HK-2 (cell line): ENCODE data around the gene KERA.

ENCODE experiments used
- DNase-seq: peaks from one replicate; pipeline ENCODE4 v3.0.0-alpha.2; 2018; ENCODE audit not compliant: unreplicated experiment

KERA gene

DNA sequence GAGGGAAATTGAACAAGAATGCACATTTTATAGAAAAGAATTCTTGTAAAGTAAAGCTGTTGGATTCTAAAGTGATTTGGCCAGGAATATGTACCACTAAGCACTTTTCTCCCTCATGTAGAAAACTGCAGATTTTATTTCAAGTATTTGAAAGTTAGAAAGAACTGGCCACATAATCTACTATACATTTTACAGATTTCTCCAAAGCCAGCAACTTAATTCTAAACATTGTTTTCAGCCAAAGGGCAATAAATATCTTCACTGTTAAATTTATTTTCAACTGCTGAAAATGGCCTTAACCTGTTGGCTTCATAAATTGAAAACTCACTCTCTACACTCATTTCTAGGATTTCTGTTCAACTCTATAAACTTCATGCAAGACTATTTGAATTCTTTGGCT, 15.6 kb upstream of the KERA start:
- DNase-seq, result no peak

DNA sequence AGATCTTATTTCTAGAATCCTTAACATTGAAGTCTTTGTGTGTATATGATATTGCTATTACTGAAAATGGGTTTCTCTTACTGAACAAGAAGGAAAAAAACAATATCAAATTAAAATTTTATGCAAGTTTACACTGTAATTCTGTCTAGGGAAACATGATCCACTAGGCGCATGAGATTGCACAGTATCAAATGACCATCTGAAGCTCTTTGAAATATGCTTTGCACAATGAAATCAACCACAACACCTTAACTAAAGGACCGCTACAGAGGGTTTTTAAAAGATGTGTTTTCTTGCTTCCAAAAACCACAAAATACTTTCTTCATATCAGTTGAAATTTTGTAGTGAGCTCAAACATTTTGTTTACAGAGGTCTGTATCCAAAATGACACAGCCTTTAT, 15.1 kb upstream of the KERA start:
- no peak for DNase-seq

DNA sequence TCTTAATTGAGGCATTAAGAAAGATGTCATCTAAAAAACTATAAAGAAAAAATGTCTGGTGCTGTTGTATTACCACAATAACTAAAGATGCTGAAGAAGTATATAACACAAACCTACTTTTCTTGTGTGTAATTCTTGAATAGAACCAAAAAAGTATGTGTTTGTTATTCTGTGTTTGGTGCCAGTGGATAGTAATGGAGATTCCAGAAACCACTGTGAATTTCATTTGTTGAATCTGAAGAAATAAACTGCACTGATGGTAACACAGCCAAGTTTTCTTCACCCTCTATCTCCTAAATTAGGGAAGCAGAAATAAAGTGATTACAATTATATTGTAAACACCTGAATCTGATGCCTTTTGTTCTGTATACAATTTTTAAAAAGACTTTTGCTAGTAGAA, 13.1 kb upstream of the KERA start:
- DNase-seq, result no peak

DNA sequence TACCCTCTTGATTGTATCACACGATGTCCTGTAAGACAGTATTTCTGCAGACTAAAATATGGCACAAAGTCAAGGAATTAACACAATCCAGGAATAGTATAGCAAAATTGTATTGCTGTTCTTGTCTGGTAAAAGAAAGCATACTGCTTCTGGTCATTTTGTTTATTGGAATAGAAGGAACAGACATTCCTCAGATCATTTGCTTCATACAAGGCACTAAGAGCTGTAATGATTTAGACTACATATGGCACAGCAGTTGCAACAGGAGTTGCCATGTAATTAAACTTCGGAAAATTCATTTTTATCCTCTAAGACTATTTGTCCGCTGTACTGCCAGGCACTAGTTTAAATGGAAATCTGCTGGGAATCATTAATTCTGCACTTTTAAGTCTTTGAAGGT, 7.6 kb upstream of the KERA start:
- DNase-seq, result no peak

DNA sequence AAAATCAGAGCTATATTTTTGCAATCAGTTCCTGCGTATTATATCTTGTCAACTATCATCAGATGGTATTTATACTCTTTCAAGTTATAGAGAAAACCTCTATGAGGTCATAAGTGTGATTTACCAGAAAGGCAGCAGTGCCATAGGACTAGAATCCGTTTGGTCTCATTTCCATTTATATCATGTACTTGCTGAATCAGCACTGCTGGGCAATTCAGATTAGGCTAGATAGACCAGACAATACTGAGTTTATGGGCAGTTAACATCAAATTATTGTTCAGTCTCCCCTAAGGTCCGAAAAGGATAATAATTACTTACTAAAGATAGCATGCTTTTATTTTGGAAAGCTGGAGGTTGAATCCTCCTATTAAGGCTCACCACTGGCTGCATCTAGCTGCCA, 6.8 kb upstream of the KERA start:
- DNase-seq, result no peak

DNA sequence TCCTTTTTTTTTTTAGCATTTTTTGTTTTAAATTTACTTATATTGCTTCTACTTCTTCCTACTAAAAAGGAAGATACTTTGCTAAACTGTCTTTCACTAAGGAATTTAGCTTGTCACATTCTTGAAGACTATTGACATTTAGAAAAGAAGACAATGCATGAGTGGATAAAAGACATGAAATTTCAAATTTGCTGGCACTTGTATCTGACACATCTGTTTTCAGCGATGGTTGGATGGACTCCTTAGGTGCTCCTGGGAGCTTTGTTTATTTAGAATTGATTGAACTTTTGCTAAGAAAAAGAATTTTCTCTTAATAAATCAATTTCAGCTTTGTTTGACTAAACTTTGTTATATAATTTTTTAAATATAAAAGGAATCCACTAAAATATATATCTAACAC, 3.3 kb upstream of the KERA start:
- DNase-seq, result no peak

DNA sequence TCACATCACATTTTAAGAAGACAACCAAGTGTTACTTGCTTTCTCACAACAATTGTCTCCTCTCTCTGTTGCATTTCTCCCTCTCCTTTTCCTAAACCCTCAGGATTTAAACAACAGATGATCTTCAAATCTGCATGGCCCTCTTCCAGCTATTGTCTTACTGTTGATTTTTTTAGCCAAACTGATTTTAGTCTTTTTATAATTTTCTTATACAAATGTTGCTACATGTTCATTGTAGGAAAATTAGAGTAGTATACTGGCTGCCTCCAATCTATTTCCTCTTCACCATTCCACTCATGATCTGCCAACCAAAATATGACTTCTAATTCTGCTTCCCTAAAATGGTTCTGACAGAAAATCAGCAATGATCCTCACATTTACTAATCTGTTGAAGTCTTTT, 1.4 kb upstream of the KERA start:
- no peak for DNase-seq

DNA sequence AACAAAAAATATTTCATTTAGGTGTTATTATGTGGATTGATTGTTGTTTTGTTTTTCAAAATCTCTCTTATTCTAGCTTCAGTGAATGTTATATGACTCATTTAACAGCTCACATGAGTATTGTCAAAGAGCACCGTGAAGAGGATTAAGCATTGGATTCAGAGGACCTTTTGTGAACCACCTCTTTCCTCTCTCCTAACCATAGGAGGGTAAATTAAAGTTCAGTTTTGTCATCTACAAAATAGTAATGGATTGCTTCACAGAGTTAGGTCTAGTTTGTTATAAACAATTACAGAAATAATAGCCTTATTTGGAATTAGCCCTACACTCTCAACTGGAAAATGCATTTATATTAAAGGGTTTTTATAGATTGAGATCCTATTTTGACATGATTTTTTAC, 962 bp upstream of the KERA start:
- no peak for DNase-seq

DNA sequence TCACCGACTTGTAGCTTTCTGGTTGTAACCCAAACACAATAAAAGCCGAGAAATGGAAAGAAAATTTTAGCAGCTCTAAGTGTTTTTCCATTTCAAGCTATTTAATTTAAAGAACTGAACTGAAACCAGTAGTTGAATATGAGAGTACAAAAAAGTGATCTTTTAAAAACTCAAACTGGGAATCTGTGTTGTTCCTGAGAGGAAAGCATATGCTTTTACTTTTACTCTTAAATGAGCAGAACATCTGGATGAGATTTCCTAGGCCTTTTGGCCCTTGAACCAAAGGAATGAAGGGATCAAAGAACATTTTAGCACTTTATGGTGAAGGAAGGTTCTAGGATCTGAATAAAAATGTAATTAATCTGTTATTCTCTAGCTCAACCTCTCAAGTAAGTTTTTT, 1.3 kb downstream of the KERA start:
- no peak for DNase-seq

DNA sequence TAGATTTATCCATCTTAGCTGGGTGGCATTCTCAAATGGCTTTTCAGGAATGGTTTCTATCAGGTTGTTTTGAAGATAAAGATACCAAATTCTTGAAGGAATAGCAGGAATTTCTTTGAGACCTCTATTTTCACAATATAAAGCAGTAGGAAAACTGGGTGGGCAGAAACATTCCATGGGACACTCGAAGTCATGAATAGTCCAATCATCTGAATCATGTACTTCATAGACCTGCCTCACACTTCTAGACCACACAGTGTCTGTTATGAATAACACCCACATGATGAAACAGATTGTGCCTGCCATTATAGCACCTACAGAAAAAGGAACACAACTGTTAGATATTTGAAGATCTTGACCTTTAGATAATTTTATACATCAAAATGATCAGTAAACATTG, 1.8 kb downstream of the KERA start:
- DNase-seq, result no peak

DNA sequence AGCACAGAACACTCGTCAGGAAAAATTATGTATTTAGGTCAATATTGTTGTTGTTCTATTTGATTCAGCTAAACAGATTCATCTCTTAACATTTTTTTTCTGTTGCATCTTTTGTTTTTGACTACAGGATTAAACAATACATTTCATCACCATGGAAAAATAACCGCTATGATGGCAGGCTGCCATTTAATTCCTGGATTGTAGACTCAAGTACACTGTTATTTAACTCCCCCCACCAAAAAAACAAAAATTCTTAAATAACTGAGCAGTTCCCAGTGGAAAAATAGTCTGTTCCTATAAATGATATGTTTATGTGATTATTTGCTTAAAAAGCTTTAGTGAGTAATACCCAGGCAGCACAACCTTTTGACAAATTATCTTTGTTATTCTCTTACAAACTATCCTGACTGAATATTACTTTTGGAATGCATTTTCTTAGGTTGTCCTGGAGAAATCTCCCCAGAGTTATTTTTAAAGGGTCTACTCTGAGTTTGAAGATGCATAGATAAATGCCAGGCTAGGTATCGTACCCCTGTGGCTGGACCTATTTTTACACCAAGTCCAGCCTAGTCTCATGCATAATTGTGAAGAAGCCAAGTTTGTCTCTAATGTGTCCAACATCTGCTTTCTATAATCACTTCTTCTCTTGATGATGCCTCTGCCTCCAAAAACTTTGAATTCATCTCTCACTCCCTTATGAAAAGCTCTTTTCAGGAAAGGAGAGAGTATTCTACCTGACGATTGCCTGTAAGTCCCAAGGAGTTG, 3.7 kb downstream of the KERA start:
- DNase-seq, result no peak

DNA sequence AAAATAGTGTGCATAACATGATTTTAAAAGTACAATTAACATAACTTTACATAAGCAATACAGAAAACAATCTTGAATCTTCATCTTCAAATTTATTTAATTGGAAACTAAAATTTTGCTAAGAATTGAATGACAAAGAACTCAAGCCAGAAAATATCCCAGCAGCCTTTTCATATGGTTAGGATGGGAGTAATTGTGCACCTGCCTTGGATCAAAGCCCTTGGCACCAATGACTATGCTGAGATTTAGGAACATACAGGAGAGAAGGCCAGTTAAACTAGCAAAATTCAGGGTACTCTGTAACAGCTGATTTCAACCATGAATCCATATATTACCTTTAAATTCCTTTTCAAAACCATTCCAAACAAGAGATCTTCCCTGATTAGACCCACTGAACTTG, 5.8 kb downstream of the KERA start:
- DNase-seq, result no peak

DNA sequence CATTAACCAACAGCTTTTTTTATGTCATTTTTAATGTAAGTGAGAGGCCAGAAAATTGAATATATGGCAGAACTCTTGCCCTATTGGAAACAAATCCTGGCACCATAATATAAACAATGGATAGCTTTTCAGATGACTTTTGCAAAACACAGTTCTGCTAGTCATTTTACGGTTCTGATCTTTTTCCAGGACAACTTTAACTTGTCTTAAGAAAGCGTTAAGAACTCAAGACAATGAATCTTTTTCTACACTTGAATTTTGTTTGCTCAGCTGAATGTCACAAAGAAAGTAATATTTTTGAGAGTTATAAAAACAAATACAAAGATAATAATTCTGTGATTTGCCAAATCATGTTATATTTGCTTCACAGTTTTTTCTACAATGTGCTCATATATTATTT, 13.2 kb downstream of the KERA start:
- DNase-seq, result no peak

DNA sequence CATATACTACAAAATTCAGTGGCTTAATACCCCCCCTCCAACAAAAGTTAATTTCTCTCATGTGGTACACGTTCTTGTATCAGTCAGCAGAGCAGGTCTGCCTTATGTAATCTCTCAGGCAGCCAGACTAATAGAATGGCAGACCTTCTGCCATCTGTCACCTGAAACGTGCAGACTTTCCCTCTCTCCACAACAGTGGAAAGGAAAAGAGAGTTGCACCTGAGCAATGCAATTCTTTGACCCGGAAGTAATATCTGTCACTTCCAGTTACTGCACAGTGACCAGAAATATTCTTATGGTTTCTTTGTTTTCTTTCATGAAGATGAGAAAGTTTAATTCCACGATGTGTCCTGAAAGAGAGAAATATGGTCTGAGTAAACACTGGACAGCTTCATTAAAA, 14.4 kb downstream of the KERA start:
- DNase-seq, result no peak

DNA sequence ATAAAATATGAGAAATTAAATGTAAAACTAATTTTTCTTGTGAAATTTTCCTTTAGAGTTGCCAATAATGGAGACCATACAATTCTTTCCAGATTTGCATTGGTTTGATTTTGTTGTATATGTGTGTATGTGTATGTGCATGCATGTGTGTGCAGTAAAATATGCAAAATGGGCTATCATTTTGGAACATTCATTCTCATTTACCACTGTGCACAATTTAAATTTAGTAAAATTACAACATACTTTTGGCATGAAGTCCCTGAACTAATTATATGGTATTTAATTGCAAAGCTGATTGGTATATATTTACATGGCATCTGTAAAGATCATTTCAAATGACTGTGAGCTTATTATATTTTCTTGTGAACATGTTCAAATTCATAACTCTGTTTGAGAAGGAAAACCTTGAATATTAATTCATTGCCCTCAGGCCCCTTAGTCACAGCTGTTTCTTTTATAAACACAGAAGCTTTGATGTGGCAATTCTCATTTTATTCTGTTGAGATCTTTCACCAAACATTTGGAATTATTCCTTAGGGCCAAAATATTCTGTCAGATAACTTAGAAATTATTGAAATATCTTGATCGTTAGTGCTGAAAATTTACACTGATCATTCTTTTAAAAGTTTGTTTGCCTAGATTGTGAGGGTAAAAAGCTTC, 17.6 kb downstream of the KERA start:
- DNase-seq, result no peak

DNA sequence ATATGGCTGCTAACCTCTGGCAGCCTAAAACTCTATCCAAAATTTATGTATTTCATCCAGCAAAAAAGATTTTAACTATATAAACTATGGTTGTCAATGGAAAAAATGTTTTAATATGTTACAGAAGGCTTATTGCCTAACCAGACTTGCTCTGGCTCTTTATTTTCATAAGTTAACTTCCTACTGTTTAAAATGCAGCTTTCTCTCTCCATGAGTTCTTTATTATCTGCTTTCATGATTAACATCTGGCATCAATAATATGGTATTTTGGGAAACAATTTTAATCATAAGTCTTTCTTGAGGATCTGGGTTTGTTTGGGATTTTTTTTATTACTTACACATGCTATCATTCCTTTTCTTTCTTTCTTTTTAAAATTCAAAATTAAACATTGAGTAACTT, 20.5 kb downstream of the KERA start:
- no peak for DNase-seq

DNA sequence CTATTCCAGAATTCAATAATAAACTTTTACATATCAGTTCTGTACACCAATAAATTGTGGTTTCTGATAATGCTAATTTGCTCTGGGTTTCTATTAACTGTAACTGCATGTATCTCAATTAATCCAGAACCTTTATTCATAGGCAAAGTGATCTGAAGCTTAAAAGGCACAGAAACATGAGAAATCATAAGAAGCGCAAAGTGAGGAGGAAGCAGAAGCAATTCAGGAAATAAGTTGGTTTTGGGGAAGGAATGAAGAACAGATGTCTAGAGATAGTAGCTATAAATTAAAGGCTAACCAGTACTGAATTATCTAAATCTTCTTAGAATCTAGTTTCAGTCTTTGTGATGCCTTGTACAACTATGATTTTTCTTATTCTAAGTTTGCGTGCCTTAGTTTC, 24.6 kb downstream of the KERA start:
- DNase-seq, result no peak

DNA sequence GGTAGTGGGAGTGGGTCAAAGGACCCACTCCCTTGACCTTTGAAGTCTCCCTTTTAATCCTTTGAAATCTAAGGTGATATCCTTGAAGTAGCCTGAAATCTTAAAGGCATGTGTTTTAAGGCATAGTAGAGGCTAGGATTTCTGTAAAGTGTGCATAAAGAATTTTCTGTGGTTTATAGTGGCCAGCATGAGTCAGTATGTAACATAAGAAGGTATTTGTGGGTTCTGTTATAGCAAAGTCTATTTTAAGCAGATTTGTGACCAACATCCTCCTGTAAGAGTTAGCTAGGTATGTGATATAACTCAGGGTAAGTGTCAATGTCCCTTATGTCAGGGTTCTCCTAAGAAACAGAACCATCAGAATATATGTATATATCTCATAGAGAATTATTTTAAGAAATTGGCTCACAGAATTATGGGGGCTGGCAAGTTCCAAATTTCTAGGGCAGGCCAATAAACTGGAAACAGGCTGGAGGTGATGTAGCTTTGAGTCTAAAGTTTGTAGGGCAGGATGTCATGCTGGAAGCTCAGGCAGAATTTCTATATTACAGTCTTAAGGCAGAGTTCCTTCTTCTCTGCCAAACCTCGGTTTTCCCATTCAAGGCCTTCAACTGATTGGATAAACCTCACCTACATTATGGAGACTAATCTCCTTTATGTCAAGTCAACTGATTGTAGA, 34.4 kb downstream of the KERA start:
- DNase-seq, result no peak

DNA sequence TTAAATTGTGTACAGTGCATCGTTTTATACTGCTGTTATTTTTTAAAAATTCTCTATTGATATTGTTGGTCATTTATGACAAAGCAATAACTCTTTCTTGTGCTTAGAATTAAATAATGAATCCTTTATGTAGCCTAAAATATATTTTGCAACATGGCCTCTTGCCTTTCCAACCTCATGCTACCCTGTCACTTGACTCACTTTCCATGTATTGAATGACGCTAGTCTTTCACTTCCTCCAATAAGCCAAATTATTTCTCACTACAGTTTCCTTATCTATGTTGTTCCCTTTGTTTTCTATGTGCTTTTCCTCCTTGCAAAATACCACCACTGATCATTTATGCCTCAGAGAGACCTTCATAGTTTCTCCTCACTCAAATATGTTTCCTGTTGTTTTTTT, 36.7 kb downstream of the KERA start:
- no peak for DNase-seq

DNA sequence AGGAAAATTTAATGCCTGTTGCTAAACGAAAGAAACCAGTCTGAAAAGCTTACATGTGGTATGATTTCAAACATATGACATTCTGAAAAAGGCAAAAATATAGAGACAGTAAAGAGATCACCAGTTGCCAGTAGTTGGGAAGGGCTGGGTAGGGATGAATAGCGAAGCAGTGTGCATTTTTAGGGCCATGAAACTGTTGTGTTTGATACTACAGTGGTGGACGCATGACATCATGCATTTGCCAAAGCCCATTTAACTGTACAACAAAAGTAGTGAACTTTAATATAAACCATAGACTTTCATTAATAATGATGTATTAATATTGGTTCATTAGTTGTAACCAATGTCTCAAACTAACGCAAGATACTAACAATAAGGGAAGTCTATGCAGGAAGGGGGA, 38.4 kb downstream of the KERA start:
- DNase-seq, result no peak

DNA sequence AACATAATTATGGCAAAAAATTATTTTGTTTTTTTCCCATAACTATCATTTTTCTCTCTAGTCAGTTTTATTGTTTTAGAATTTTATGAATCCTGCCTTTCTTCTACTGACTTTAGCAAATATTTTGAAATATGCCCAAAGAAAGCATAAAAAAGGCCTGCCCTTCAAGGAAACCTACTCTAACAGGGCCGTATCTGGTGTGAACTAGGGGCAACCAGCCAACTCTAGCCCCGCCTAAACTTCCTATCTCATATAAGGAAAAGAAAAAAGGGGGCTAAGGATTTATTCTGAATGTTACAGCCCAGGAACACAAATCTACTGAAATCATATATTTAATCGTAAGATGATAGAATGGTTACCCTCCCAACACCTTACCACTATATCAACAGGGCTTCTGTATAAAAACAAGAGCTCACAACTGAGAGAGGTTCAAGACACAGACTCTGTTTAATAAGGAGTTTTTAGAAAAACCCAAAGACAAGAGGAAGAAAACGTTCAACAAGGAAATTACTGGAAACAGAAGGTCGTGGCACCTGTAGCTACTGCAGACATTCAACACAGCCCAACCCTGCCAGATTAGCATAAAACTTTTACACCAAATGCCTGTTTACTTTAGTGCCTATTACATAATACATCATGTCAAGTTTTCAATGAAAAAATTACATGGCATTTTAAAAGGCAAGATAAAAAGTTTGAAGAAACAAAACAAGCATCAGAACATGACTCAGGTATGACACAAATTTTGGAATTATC, 40.1 kb downstream of the KERA start:
- DNase-seq, result no peak

DNA sequence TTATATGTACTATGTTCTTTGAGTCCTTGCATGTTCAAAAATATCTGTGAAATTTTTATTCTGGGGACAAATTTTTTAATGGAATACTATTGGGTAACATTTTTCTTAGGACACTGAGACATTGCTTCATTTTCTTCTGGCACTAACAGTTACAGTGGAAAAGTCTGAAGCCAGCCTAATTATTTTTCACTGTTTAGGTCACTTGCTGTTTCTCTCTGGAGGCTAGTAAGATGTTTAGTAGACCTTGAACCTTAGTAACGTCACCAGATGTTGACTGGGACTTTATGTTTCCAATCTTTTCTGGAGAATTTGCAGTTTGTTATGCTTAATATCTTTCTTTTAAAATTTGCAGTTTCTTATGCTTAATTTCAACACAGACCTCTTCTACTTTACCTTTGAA, 40.8 kb downstream of the KERA start:
- no peak for DNase-seq
